ENCODE results near the gene TMEM30B. TPM values are rescaled to one million over a fixed set of nuclear protein-coding genes. Genes with fewer than 3 reads are reported as not detected.

The TMEM30B gene
- total and polyA plus RNA-seq, 2 of the 13 experiments (the other 11 are each of a cell fraction or from before 2014, with no cell fraction given): not detected

GRCh38 chr14:61304688-61305087 is 23.6 kb upstream of the TMEM30B start:
- no peak for FAIRE-seq
- no peaks in the 10 kb centered on the region for H4K20me1 ChIP-seq (ENCODE audit: insufficient read depth, low read length)
- H3K27me3 ChIP-seq (ENCODE audit: control insufficient read depth in 1 of 2, insufficient read depth in 2 of 2, low read length in 2 of 2): no peaks in the 10 kb centered on the region; a peak in 1 of 5 replicates
- no peak overlapping the region for H2AFZ ChIP-seq (ENCODE audit: low read length)
- no TSS peak for BruUV-seq (replicated peaks)
- no peak overlapping the region for H3K4me3 ChIP-seq (replicated peaks in 1 of 3; ENCODE audit: insufficient read depth in 1 of 3, low read depth in 2 of 3, low read length in 3 of 3)
- no peaks in the 10 kb centered on the region for H3K4me1 ChIP-seq (ENCODE audit: insufficient read depth, low read length)
- CTCF ChIA-PET (ENCODE audit: low intra/inter-chr PET ratio, low total read pairs): no interaction called here
- in situ Hi-C loops (cut with HindIII; ENCODE audit: extremely low pct_ligation_motif_present, low pct_unique_long_range_greater_than_20kb) (no loop called here), intact Hi-C loops (cut with micrococcal nuclease; ENCODE audit: unreplicated experiment) (no loop called here)
- H3K4me2 ChIP-seq (ENCODE audit: low read depth, low read length): no peak overlapping the region
- DNase-seq (ENCODE audit: low spot score): no peak
- H3K9me3 ChIP-seq (ENCODE audit: low read length): no peaks in the 10 kb centered on the region
- no peaks in the 10 kb centered on the region for H3K79me2 ChIP-seq (ENCODE audit: insufficient read depth, low read length)
- WGBS (ENCODE audit: low lambda C conversion rate): 3% methylated on average over 2 of the region's 2 CpGs
- TF ChIP-seq ZNF597 (CRISPR knock-in tag; IDR thresholded peaks at IDR 0.05) (no peak), RFXANK (CRISPR knock-in tag; IDR thresholded peaks at IDR 0.05) (no peak), THAP9 (CRISPR knock-in tag; IDR thresholded peaks at IDR 0.05; ENCODE audit: borderline replicate concordance) (no peak), AGO2 (optimal IDR thresholded peaks at IDR 0.05; ENCODE audit: low read depth, low read length) (no peak), ZNF224 (CRISPR knock-in tag; IDR thresholded peaks at IDR 0.05) (no peak), GPBP1L1 (CRISPR knock-in tag; IDR thresholded peaks at IDR 0.05) (no peak), MAZ (IDR thresholded peaks at IDR 0.05; ENCODE audit: borderline replicate concordance, low read depth, low read length) (no peak), MAZ (CRISPR knock-in tag; IDR thresholded peaks at IDR 0.05; ENCODE audit: low read depth) (no peak), ZNF614 (CRISPR knock-in tag; IDR thresholded peaks at IDR 0.05; ENCODE audit: borderline replicate concordance) (no peak)
- no peak overlapping the region for H3K9ac ChIP-seq (ENCODE audit: insufficient read depth, low read depth, low read length)
- no peaks in the 10 kb centered on the region for H3K36me3 ChIP-seq (replicated peaks in 1 of 2; ENCODE audit: control insufficient read depth in 1 of 2, insufficient read depth in 2 of 2, low read length in 2 of 2)
- H3K27ac ChIP-seq (ENCODE audit: extremely low read length, insufficient read depth, low read length): no peak overlapping the region
- no peak for ATAC-seq
- POLR2A ChIA-PET: no interaction called here

All from HepG2 (cell line).